ENCODE results near the gene PHACTR2. TPM values are rescaled to one million over a fixed set of nuclear protein-coding genes. Genes with fewer than 3 reads are reported as not detected.

Gene PHACTR2
- total and polyA plus RNA-seq, 2 of the 13 experiments (the other 11 are each of a cell fraction or from before 2014, with no cell fraction given) = 11.3 to 28.2 TPM

DNA sequence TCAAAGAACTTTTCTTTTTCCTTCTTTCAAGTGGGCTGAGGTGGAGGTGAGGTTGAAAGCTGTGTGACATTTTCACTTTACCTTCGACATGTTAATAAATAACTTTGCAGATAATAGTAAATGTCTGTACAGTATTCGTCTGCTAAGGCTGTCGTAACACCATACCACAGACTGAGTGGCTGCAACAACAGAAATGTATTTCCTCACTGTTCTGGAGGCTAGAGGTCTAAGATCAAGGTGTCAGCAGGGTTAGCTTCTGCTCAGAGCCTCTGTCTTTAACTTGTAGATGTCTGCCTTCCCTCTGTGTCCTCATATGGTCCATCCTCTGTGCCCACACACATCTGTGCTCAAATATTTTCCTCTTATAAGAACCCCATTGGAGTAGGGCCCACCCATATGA is 14.9 kb downstream of the PHACTR2 start (continued):
- TF ChIP-seq SMARCE1 (IDR thresholded peaks at IDR 0.05; ENCODE audit: borderline replicate concordance) = no peak
- 0 out of 2 replicates have a peak, but pooled peaks have one; percentile 67 for TF ChIP-seq ZNF761 (CRISPR knock-in tag; conservative IDR thresholded peaks at IDR 0.05)
- no peak for TF ChIP-seq SCMH1 (CRISPR knock-in tag; IDR thresholded peaks at IDR 0.05; ENCODE audit: borderline replicate concordance)
- TF ChIP-seq, protein P1, sequence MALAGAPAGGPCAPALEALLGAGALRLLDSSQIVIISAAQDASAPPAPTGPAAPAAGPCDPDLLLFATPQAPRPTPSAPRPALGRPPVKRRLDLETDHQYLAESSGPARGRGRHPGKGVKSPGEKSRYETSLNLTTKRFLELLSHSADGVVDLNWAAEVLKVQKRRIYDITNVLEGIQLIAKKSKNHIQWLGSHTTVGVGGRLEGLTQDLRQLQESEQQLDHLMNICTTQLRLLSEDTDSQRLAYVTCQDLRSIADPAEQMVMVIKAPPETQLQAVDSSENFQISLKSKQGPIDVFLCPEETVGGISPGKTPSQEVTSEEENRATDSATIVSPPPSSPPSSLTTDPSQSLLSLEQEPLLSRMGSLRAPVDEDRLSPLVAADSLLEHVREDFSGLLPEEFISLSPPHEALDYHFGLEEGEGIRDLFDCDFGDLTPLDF (CRISPR knock-in tag; IDR thresholded peaks at IDR 0.05) = no peak
- no peak for TF ChIP-seq HNRNPL (IDR thresholded peaks at IDR 0.05; ENCODE audit: low read depth, low read length)
- TF ChIP-seq HES4 (CRISPR knock-in tag; IDR thresholded peaks at IDR 0.05; ENCODE audit: borderline replicate concordance) = no peak
- TF ChIP-seq ZSCAN9 (CRISPR knock-in tag; IDR thresholded peaks at IDR 0.05; ENCODE audit: borderline replicate concordance) = 0 out of 2 replicates have a peak, but pooled peaks have one; percentile 51
- TF ChIP-seq ZBTB7B (CRISPR knock-in tag; IDR thresholded peaks at IDR 0.05) = peak; percentile 53; the same call in 1 of the 2 replicates
- no peak for TF ChIP-seq ZNF460 (CRISPR knock-in tag; IDR thresholded peaks at IDR 0.05; ENCODE audit: borderline replicate concordance)
- TF ChIP-seq SIN3B (IDR thresholded peaks at IDR 0.05; ENCODE audit: low read length) = no peak
- TF ChIP-seq ZNF432 (CRISPR knock-in tag; IDR thresholded peaks at IDR 0.05; ENCODE audit: borderline replicate concordance) = no peak
- TF ChIP-seq, protein P2, sequence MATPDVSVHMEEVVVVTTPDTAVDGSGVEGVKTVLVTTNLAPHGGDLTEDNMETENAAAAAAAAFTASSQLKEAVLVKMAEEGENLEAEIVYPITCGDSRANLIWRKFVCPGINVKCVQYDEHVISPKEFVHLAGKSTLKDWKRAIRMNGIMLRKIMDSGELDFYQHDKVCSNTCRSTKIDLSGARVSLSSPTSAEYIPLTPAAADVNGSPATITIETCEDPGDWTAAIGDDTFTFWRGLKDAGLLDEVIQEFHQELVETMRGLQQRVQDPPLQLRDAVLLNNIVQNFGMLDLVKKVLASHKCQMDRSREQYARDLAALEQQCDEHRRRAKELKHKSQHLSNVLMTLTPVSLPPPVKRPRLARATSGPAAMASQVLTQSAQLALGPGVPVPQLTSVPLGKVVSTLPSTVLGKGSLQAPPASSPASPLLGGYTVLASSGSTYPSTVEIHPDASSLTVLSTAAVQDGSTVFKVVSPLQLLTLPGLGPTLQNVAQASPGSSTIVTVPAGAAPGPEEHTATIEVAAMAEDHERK (CRISPR knock-in tag; IDR thresholded peaks at IDR 0.05; ENCODE audit: low read depth) = no peak
- TF ChIP-seq RARA (CRISPR knock-in tag; IDR thresholded peaks at IDR 0.05) = peak; percentile 87
- no peak for TF ChIP-seq ZFAT (CRISPR knock-in tag; conservative IDR thresholded peaks at IDR 0.05)
- TF ChIP-seq, protein P3, sequence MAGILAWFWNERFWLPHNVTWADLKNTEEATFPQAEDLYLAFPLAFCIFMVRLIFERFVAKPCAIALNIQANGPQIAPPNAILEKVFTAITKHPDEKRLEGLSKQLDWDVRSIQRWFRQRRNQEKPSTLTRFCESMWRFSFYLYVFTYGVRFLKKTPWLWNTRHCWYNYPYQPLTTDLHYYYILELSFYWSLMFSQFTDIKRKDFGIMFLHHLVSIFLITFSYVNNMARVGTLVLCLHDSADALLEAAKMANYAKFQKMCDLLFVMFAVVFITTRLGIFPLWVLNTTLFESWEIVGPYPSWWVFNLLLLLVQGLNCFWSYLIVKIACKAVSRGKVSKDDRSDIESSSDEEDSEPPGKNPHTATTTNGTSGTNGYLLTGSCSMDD (CRISPR knock-in tag; IDR thresholded peaks at IDR 0.05) = no peak
- no peak for TF ChIP-seq ZBTB42 (CRISPR knock-in tag; IDR thresholded peaks at IDR 0.05)
- peak; percentile 81 for TF ChIP-seq NR2C2 (CRISPR knock-in tag; IDR thresholded peaks at IDR 0.05; ENCODE audit: borderline replicate concordance)
- TF ChIP-seq FOXA1 (IDR thresholded peaks at IDR 0.05) = no peak
- TF ChIP-seq FOXA1 (CRISPR knock-in tag; IDR thresholded peaks at IDR 0.05) = peak; percentile 57
- peak; percentile 4; the same call in 1 of the 2 replicates for TF ChIP-seq MAFF (IDR thresholded peaks at IDR 0.05; ENCODE audit: low read depth, low read length)
- TF ChIP-seq, protein P4, sequence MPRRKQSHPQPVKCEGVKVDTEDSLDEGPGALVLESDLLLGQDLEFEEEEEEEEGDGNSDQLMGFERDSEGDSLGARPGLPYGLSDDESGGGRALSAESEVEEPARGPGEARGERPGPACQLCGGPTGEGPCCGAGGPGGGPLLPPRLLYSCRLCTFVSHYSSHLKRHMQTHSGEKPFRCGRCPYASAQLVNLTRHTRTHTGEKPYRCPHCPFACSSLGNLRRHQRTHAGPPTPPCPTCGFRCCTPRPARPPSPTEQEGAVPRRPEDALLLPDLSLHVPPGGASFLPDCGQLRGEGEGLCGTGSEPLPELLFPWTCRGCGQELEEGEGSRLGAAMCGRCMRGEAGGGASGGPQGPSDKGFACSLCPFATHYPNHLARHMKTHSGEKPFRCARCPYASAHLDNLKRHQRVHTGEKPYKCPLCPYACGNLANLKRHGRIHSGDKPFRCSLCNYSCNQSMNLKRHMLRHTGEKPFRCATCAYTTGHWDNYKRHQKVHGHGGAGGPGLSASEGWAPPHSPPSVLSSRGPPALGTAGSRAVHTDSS (CRISPR knock-in tag; conservative IDR thresholded peaks at IDR 0.05) = no peak
- peak; percentile 98 for TF ChIP-seq CEBPB (IDR thresholded peaks at IDR 0.05; ENCODE audit: borderline replicate concordance, low read depth, low read length)
- no peak for TF ChIP-seq ZSCAN30 (CRISPR knock-in tag; IDR thresholded peaks at IDR 0.05)
- TF ChIP-seq EEA1 (CRISPR knock-in tag; IDR thresholded peaks at IDR 0.05; ENCODE audit: borderline replicate concordance) = no peak
- TF ChIP-seq, protein P5, sequence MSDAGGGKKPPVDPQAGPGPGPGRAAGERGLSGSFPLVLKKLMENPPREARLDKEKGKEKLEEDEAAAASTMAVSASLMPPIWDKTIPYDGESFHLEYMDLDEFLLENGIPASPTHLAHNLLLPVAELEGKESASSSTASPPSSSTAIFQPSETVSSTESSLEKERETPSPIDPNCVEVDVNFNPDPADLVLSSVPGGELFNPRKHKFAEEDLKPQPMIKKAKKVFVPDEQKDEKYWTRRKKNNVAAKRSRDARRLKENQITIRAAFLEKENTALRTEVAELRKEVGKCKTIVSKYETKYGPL (CRISPR knock-in tag; IDR thresholded peaks at IDR 0.05) = no peak
- peak; percentile 98 for TF ChIP-seq REPIN1 (CRISPR knock-in tag; IDR thresholded peaks at IDR 0.05; ENCODE audit: borderline replicate concordance, low read depth)
- no peak for TF ChIP-seq CENPX (CRISPR knock-in tag; IDR thresholded peaks at IDR 0.05)
- no peak for TF ChIP-seq SP140L (CRISPR knock-in tag; IDR thresholded peaks at IDR 0.05; ENCODE audit: borderline replicate concordance)

Data from HepG2 (cell line).